ENCODE data around the gene OR4D1.
"Not testable (repeated sequence)": the region's sequence is repeated elsewhere in the genome, so short reads cannot be mapped to it uniquely, and the experiment has no call there.

The OR4D1 gene

GRCh38 chr17:58147930-58148434 lies at the start of gene OR4D1:
OR4D1 (plus strand) TSS chr17:58148384; CDS start chr17:58155154, 6,770 bp downstream.
- DNase-seq, result no peak

- no peak for DNase-seq
Measured at GRCh38 chr17:58100506-58100905, 47.7 kb upstream of the OR4D1 start.

- not testable (repeated sequence) for DNase-seq
Measured at GRCh38 chr17:58101898-58102297, 46.3 kb upstream of the OR4D1 start.

GRCh38 chr17:58105093-58105492 lies 43.1 kb upstream of the OR4D1 start:
- DNase-seq, result no peak

GRCh38 chr17:58107306-58107705 lies 40.9 kb upstream of the OR4D1 start:
- DNase-seq, result no peak

- DNase-seq, result no peak
Measured at GRCh38 chr17:58109197-58109596, 39.0 kb upstream of the OR4D1 start.

GRCh38 chr17:58110012-58110411 lies 38.2 kb upstream of the OR4D1 start:
- no peak for DNase-seq

- DNase-seq, result no peak
Measured at GRCh38 chr17:58111676-58112075, 36.5 kb upstream of the OR4D1 start.

- DNase-seq, result peak; percentile 27
Measured at GRCh38 chr17:58112970-58113631, 35.1 kb upstream of the OR4D1 start.

- no peak for DNase-seq
Measured at GRCh38 chr17:58113947-58114346, 34.2 kb upstream of the OR4D1 start.

- no peak for DNase-seq
Measured at GRCh38 chr17:58117382-58117781, 30.8 kb upstream of the OR4D1 start.

GRCh38 chr17:58119491-58119890 lies 28.7 kb upstream of the OR4D1 start:
- DNase-seq, result no peak

GRCh38 chr17:58120195-58120822 lies 27.9 kb upstream of the OR4D1 start:
- DNase-seq, result no peak

GRCh38 chr17:58121925-58122324 lies 26.3 kb upstream of the OR4D1 start:
- no peak for DNase-seq

GRCh38 chr17:58127846-58128245 lies 20.3 kb upstream of the OR4D1 start:
- no peak for DNase-seq

- DNase-seq, result not testable (repeated sequence)
Measured at GRCh38 chr17:58132697-58133096, 15.5 kb upstream of the OR4D1 start.

GRCh38 chr17:58136669-58137279 lies 11.4 kb upstream of the OR4D1 start:
- DNase-seq, result no peak

- no peak for DNase-seq
Measured at GRCh38 chr17:58141505-58141904, 6.7 kb upstream of the OR4D1 start.

GRCh38 chr17:58143335-58143734 lies 4.8 kb upstream of the OR4D1 start:
- not testable (repeated sequence) for DNase-seq

- no peak for DNase-seq
Measured at GRCh38 chr17:58144801-58145200, 3.4 kb upstream of the OR4D1 start.

GRCh38 chr17:58148609-58149008 lies 425 bp downstream of the OR4D1 start:
- DNase-seq, result no peak

- DNase-seq, result no peak
Measured at GRCh38 chr17:58150394-58150793, 2.2 kb downstream of the OR4D1 start.

GRCh38 chr17:58153046-58153445 lies 4.9 kb downstream of the OR4D1 start:
- no peak for DNase-seq

- DNase-seq, result no peak
Measured at GRCh38 chr17:58153671-58154070, 5.5 kb downstream of the OR4D1 start.

All from 8988T (cell line).